ENCODE measurements around the gene PUS7.

The PUS7 gene

GRCh38 chr7:105532709-105533460 is 10.8 kb upstream of the PUS7 start:
- no peaks in the 10 kb centered on the region for H3K9me3 ChIP-seq (ENCODE audit: insufficient read depth, low read length)
- H2AFZ ChIP-seq (ENCODE audit: low read depth, low read length, severe bottlenecking): peak overlapping the region; percentile 87
- peaks cover 35% of the 10 kb centered on the region for H3K79me2 ChIP-seq (ENCODE audit: insufficient read depth, low read length)
- H3K36me3 ChIP-seq (ENCODE audit: low read length): peaks cover 6% of the 10 kb centered on the region; the same call in 1 of the 2 replicates
- peak overlapping the region; percentile 97 for H3K4me2 ChIP-seq (ENCODE audit: low read depth, low read length, poor library complexity, severe bottlenecking)
- H3K9ac ChIP-seq (ENCODE audit: low read length): peak overlapping the region; percentile 80
- no peaks in the 10 kb centered on the region for H4K20me1 ChIP-seq (ENCODE audit: low read depth, low read length)
- no peaks in the 10 kb centered on the region for H3K9me2 ChIP-seq (replicated peaks; ENCODE audit: insufficient read depth, low read length)
- TF ChIP-seq CTCF (IDR thresholded peaks at IDR 0.05; ENCODE audit: insufficient read depth, low read length, poor library complexity, severe bottlenecking) (no peak), EZH2phosphoT487 (conservative IDR thresholded peaks at IDR 0.05; ENCODE audit: low read length) (no peak)
- peak overlapping the region; percentile 59 for H3K27ac ChIP-seq (ENCODE audit: low read depth, low read length)
- peaks cover 6% of the 10 kb centered on the region; the same call in 1 of the 2 replicates for H3F3A ChIP-seq (ENCODE audit: insufficient read depth)
- no peaks in the 10 kb centered on the region for H3K27me3 ChIP-seq (ENCODE audit: low read length)
- peak overlapping the region; percentile 71 for H3K4me3 ChIP-seq (ENCODE audit: insufficient read depth, low read length, poor library complexity, severe bottlenecking)

- Histone ChIP-seq H3K9ac (ENCODE audit: low read length) (peak within 1 kb of the TSS; percentile 80), H3K79me2 (ENCODE audit: insufficient read depth, low read length) (peaks cover 35% of the 10 kb centered on the region), H3F3A (ENCODE audit: insufficient read depth) (peaks cover 6% of the 10 kb centered on the region; the same call in 1 of the 2 replicates), H3K9me3 (ENCODE audit: insufficient read depth, low read length) (no peaks in the 10 kb centered on the region), H3K4me3 (ENCODE audit: insufficient read depth, low read length, poor library complexity, severe bottlenecking) (peak within 1 kb of the TSS; percentile 71), H3K27me3 (ENCODE audit: low read length) (no peaks in the 10 kb centered on the region), H3K4me2 (ENCODE audit: low read depth, low read length, poor library complexity, severe bottlenecking) (peak within 1 kb of the TSS; percentile 97), H3K27ac (ENCODE audit: low read depth, low read length) (peak within 1 kb of the TSS; percentile 59), H4K20me1 (ENCODE audit: low read depth, low read length) (no peaks in the 10 kb centered on the region), H2AFZ (ENCODE audit: low read depth, low read length, severe bottlenecking) (peak within 1 kb of the TSS; percentile 97), H3K36me3 (ENCODE audit: low read length) (peaks cover 6% of the 10 kb centered on the region; the same call in 1 of the 2 replicates), H3K9me2 (replicated peaks; ENCODE audit: insufficient read depth, low read length) (no peaks in the 10 kb centered on the region)
- TF ChIP-seq CTCF (IDR thresholded peaks at IDR 0.05; ENCODE audit: insufficient read depth, low read length, poor library complexity, severe bottlenecking): peak; percentile 71
- no peak for TF ChIP-seq EZH2phosphoT487 (conservative IDR thresholded peaks at IDR 0.05; ENCODE audit: low read length)
Measured at GRCh38 chr7:105531792-105532671, 10.0 kb upstream of the PUS7 start, which contains the start of gene RINT1. RINT1 (plus strand) TSS chr7:105532201; CDS start chr7:105532316, 115 bp downstream.

- no peak overlapping the region for H3K9ac ChIP-seq (ENCODE audit: low read length)
Measured at GRCh38 chr7:105530546-105530945, 8.5 kb upstream of the PUS7 start.

More at GRCh38 chr7:105530546-105530945, 8.5 kb upstream of the PUS7 start:
- H2AFZ ChIP-seq (ENCODE audit: low read depth, low read length, severe bottlenecking): no peak overlapping the region
- no peaks in the 10 kb centered on the region for H3K27me3 ChIP-seq (ENCODE audit: low read length)
- H3K79me2 ChIP-seq (ENCODE audit: insufficient read depth, low read length): peaks cover 26% of the 10 kb centered on the region
- H3K36me3 ChIP-seq (ENCODE audit: low read length): no peaks in the 10 kb centered on the region; the same call in 1 of the 2 replicates
- H3K9me2 ChIP-seq (replicated peaks; ENCODE audit: insufficient read depth, low read length): no peaks in the 10 kb centered on the region
- H3K27ac ChIP-seq (ENCODE audit: low read depth, low read length): no peak overlapping the region
- no peaks in the 10 kb centered on the region for H3K9me3 ChIP-seq (ENCODE audit: insufficient read depth, low read length)
- no peak overlapping the region for H3K4me3 ChIP-seq (ENCODE audit: insufficient read depth, low read length, poor library complexity, severe bottlenecking)
- no peaks in the 10 kb centered on the region for H4K20me1 ChIP-seq (ENCODE audit: low read depth, low read length)
- peak overlapping the region; percentile 97 for H3K4me2 ChIP-seq (ENCODE audit: low read depth, low read length, poor library complexity, severe bottlenecking)
- no peak for TF ChIP-seq EZH2phosphoT487 (conservative IDR thresholded peaks at IDR 0.05; ENCODE audit: low read length)
- H3F3A ChIP-seq (ENCODE audit: insufficient read depth): peaks cover 6% of the 10 kb centered on the region; the same call in 1 of the 2 replicates

All from SU-DHL-6 (cell line).